ENCODE measurements around the gene HS3ST6. TPM values are rescaled to one million over a fixed set of nuclear protein-coding genes. Genes with fewer than 3 reads are reported as not detected.

The HS3ST6 gene
- total and polyA plus RNA-seq, 2 of the 13 experiments (the other 11 are each of a cell fraction or from before 2014, with no cell fraction given): not detected

DNA sequence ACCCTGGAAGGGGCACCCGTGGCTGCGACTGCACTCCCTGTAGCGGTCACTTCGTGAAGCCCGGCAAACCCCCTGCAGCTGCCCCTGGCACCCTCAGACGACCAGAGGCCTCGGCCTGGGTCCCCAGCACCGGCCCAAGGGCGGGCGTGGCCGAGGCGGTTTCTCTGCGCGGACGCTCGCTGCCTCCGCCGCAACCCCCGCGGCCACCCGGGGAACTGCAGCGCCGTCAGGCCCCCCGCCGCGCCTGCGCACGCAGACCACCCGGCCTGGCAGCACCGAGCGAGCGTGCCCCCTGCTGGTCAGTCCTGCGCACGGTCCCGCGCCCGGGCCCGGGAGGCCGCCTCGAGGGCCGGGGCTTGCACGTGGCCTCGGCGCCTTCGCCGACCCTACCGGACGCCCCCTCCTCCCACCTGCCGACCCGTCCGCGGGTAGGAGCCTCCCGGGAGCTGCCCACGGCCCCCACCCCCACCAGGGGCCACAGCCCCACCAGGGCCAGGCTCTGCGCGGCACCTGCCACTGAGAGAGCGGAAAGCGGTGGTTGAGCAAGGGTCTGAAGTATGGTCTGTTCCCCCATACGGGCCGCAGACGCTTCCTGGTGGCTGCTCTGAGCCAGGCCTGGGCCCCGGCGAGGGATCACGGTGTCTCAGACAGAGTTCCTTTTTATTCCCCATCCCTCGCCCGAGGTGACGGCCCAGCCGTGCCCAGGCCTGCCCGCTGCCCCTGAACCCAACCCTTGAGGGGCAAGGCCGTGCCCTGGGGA is 11.5 kb upstream of the HS3ST6 start (continued):
- TF ChIP-seq ZBED4 (CRISPR knock-in tag; IDR thresholded peaks at IDR 0.05; ENCODE audit: borderline replicate concordance) (peak; percentile 44; the same call in 1 of the 2 replicates), KLF15 (CRISPR knock-in tag; IDR thresholded peaks at IDR 0.05; ENCODE audit: borderline replicate concordance) (0 out of 2 replicates have a peak, but pooled peaks have one; percentile 41), NONO (IDR thresholded peaks at IDR 0.05) (no peak), NONO (CRISPR knock-in tag; conservative IDR thresholded peaks at IDR 0.05) (peak; percentile 90), ZNF674 (CRISPR knock-in tag; IDR thresholded peaks at IDR 0.05; ENCODE audit: low read depth) (no peak), BRD4 (CRISPR knock-in tag; IDR thresholded peaks at IDR 0.05) (peak; percentile 85; the same call in 1 of the 2 replicates), KLF6 (CRISPR knock-in tag; IDR thresholded peaks at IDR 0.05) (peak; percentile 78), FOXA3 (CRISPR knock-in tag; IDR thresholded peaks at IDR 0.05) (no peak; the same call in 1 of the 2 replicates), GZF1 (CRISPR knock-in tag; IDR thresholded peaks at IDR 0.05) (no peak), ZNF230 (CRISPR knock-in tag; IDR thresholded peaks at IDR 0.05) (0 out of 2 replicates have a peak, but pooled peaks have one; percentile 82), ZNF792 (CRISPR knock-in tag; IDR thresholded peaks at IDR 0.05) (0 out of 2 replicates have a peak, but pooled peaks have one; percentile 34), PTBP1 (IDR thresholded peaks at IDR 0.05; ENCODE audit: low read depth, low read length, poor library complexity, severe bottlenecking) (no peak), ZNF572 (CRISPR knock-in tag; IDR thresholded peaks at IDR 0.05) (no peak), SIX4 (CRISPR knock-in tag; IDR thresholded peaks at IDR 0.05) (peak; percentile 9; the same call in 1 of the 2 replicates), ZNF598 (CRISPR knock-in tag; IDR thresholded peaks at IDR 0.05; ENCODE audit: borderline replicate concordance) (no peak), ZNF780A (CRISPR knock-in tag; IDR thresholded peaks at IDR 0.05) (no peak)
- TF ChIP-seq, protein P1, sequence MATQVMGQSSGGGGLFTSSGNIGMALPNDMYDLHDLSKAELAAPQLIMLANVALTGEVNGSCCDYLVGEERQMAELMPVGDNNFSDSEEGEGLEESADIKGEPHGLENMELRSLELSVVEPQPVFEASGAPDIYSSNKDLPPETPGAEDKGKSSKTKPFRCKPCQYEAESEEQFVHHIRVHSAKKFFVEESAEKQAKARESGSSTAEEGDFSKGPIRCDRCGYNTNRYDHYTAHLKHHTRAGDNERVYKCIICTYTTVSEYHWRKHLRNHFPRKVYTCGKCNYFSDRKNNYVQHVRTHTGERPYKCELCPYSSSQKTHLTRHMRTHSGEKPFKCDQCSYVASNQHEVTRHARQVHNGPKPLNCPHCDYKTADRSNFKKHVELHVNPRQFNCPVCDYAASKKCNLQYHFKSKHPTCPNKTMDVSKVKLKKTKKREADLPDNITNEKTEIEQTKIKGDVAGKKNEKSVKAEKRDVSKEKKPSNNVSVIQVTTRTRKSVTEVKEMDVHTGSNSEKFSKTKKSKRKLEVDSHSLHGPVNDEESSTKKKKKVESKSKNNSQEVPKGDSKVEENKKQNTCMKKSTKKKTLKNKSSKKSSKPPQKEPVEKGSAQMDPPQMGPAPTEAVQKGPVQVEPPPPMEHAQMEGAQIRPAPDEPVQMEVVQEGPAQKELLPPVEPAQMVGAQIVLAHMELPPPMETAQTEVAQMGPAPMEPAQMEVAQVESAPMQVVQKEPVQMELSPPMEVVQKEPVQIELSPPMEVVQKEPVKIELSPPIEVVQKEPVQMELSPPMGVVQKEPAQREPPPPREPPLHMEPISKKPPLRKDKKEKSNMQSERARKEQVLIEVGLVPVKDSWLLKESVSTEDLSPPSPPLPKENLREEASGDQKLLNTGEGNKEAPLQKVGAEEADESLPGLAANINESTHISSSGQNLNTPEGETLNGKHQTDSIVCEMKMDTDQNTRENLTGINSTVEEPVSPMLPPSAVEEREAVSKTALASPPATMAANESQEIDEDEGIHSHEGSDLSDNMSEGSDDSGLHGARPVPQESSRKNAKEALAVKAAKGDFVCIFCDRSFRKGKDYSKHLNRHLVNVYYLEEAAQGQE (IDR thresholded peaks at IDR 0.05; ENCODE audit: borderline replicate concordance in 1 of 2, low read depth in 1 of 2, low read length in 2 of 2): no peak
- TF ChIP-seq, protein P2, sequence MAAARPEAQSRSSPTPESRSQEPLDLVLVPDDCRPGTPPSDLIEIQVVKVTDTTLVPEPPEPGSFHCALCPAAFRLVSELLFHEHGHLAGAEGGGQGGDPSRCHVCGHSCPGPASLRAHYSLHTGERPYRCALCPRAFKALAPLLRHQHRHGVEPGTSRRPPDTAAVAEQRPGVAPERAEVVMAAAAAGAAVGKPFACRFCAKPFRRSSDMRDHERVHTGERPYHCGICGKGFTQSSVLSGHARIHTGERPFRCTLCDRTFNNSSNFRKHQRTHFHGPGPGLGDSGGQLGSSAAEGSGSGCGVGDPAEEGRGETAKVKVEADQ (CRISPR knock-in tag; IDR thresholded peaks at IDR 0.05; ENCODE audit: borderline replicate concordance): peak; percentile 82
- TF ChIP-seq, protein P3, sequence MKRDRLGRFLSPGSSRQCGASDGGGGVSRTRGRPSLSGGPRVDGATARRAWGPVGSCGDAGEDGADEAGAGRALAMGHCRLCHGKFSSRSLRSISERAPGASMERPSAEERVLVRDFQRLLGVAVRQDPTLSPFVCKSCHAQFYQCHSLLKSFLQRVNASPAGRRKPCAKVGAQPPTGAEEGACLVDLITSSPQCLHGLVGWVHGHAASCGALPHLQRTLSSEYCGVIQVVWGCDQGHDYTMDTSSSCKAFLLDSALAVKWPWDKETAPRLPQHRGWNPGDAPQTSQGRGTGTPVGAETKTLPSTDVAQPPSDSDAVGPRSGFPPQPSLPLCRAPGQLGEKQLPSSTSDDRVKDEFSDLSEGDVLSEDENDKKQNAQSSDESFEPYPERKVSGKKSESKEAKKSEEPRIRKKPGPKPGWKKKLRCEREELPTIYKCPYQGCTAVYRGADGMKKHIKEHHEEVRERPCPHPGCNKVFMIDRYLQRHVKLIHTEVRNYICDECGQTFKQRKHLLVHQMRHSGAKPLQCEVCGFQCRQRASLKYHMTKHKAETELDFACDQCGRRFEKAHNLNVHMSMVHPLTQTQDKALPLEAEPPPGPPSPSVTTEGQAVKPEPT (CRISPR knock-in tag; IDR thresholded peaks at IDR 0.05; ENCODE audit: low read depth): peak; percentile 89; the same call in 1 of the 2 replicates
